ENCODE measurements around the gene HOXD11.

Gene HOXD11

DNA sequence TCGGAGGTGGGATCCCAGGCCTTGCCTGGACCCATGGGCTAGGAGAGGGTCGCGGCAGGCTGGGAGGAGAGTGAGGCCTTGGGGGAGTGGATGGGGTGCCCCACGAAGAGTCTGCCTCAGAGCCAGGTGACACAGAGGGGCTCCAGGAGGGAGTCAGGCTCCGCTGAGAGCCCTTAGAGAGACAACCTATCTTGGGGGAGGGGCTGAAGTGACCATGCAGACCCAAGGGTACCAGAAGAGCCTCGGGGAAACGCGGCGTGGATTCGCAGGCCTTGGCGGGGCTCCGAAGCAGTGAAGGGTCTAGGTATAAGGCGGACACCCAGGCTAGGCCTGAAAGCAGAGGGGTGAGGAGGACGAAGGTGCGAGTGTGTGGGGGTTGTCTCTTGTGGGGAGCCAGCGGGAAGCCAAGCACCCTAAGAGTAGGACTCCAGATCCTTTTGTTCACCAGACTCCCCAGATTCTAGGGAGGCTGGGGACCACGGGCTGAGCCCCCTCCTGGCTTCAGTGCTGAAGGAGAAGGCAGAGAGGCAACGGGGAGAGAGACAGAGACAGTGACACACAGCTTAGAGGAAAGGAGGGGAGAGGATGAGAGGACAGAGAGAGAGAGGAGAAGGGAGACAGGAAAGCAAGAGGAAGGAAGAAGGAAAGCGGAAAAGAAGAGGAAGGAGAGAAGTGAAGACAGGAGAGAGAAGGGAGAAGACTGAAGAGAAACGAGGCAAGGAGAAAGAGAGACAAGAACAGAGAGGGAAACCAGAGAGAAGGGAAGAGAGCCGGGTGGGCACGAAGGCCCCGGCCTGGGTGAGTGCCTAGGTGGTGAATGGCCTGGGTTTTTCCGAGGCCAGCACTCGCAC lies 1.1 kb upstream of the HOXD11 start:
- no peak for DNase-seq (ENCODE audit: low spot score)

- DNase-seq (ENCODE audit: low spot score): no peak
These were observed 676 bp downstream of the HOXD11 start for GRCh38 chr2:176107731-176108181.

GRCh38 chr2:176109192-176109901 lies 2.3 kb downstream of the HOXD11 start:
- no peak for DNase-seq (ENCODE audit: low spot score)

DNA sequence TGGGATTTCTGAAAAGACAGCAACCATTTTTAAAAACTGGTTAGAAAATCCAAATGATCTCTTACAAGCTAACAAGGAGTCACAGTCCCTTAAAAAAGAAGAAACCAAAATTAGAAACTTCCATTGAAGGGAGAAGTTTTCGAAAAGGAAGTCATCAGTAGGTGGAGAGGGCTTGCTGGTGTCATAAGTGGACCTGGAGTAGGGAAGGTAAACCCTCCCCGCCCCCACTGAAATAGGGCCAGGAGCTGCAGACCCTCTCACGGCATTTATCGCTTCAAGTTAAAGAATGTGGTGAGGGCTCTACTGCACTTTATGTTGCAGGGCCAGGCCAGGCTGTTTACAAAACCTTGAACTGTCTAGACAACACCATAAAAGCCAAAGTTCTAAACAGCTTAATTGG lies 2.9 kb downstream of the HOXD11 start:
- no peak for DNase-seq (ENCODE audit: low spot score)

DNA sequence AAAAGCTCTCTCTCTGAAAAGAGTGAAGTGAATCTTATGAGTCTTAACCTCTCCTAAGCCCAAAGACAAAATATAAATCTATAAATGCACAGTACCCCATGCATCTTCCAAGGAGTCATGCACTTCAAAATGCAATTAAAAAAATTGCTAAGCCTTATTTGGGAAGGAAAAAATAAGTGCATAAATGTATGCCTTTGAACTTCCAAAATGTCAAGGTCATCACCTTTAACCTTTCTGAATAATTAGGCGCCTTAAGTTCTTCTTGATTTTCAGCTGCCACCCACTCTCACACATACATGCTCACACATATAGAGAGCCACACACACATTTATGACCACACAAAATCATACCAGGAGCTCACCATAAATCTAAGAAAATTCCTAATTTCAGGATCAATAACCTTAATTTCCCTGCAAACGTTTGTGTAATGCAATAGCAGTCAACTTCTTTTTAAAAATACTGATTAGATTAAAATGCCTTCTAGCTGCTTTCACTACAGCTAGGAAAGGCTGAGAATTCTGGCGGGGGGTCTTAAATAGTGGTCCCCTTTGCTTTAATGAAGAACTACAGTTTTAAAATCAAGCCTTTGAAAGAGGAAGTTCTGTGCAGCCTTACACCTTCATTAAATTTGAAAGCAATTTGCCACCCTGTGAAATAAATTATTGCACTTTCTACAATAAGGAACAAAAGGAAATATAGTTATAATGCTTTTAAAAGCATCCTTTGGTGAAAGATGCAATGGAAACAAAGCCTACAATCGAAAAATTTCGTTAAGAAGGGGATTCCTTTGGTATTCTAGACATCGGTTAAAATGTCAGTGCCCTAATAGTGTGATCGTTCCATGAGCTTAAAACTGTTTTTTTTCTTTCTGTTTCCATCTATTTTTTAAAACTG lies 3.6 kb downstream of the HOXD11 start:
- DNase-seq (ENCODE audit: low spot score): no peak

DNA sequence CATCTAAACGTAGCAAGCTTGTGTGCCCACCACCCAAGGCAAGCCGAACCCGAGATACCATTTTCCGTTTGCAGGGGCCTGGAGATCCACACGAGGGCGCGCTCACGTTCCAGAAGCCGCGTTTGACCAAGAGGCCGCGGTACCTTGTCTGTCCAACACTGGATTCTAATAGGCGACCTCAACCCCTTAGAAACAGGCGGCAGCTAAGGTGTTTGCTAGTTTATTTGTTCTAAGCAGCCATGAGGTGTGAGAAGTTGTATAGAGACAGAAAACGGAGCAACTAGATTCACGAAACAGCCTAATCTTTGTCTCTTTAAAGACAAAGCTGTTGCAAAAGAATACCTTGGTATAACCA lies 4.2 kb downstream of the HOXD11 start:
- peak; percentile 80 for DNase-seq (ENCODE audit: low spot score)

- DNase-seq (ENCODE audit: low spot score): no peak
These were observed 4.8 kb downstream of the HOXD11 start for GRCh38 chr2:176111846-176112374.

- no peak for DNase-seq (ENCODE audit: low spot score)
These were observed 5.6 kb downstream of the HOXD11 start for GRCh38 chr2:176112375-176113302.

- no peak for DNase-seq (ENCODE audit: low spot score)
These were observed 7.2 kb downstream of the HOXD11 start for GRCh38 chr2:176114120-176114929.

- no peak for DNase-seq (ENCODE audit: low spot score)
These were observed 8.0 kb downstream of the HOXD11 start for GRCh38 chr2:176114930-176115625.

- DNase-seq (ENCODE audit: low spot score): no peak
These were observed 9.1 kb downstream of the HOXD11 start, which contains the start of gene HOXD10 for GRCh38 chr2:176115883-176116813. HOXD10 (plus strand) TSS chr2:176116778; CDS start chr2:176116834, 56 bp downstream.

GRCh38 chr2:176117162-176117822 lies 10.2 kb downstream of the HOXD11 start:
- DNase-seq (ENCODE audit: low spot score): no peak

DNA sequence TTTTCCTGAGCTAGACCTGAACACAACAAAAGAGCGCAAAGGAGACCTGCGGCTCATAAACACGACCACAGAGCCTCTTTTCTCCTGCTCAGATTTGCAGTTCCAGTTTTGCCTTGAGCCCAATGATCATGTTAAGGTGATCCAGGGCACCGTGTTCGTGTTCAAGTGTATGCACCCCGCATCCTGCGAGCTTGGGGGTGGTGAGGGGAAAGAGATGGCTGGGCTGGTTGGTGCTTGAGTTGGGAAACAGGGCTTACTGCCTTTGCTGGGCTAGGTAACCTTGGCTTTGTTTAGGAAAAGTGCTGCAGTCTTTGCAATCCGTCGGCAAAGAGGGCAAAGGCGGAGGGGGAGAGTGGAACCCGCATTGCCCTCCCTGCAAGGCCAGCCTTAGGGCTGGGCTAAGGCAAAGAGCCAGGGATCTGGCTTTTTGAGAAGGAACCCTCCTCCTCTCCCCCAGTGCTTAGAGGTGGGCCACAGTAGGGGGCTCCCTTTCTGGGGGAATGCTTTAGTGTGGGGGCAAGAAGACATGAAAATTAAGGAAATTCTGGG lies 10.8 kb downstream of the HOXD11 start:
- no peak for DNase-seq (ENCODE audit: low spot score)

GRCh38 chr2:176118601-176119339 lies 11.7 kb downstream of the HOXD11 start:
- DNase-seq (ENCODE audit: low spot score): peak; percentile 72

GRCh38 chr2:176120364-176121189 lies 13.5 kb downstream of the HOXD11 start:
- DNase-seq (ENCODE audit: low spot score): no peak

Measured in COLO829 (cell line).